Epidermal melanocyte (primary cell): ENCODE results near the gene C1QTNF6.

Source experiments
- DNase-seq: peaks from one replicate; pipeline ENCODE4 v3.0.0; 2011; ENCODE audit warnings: low spot score; ENCODE audit not compliant: insufficient read length

C1QTNF6 gene

DNA sequence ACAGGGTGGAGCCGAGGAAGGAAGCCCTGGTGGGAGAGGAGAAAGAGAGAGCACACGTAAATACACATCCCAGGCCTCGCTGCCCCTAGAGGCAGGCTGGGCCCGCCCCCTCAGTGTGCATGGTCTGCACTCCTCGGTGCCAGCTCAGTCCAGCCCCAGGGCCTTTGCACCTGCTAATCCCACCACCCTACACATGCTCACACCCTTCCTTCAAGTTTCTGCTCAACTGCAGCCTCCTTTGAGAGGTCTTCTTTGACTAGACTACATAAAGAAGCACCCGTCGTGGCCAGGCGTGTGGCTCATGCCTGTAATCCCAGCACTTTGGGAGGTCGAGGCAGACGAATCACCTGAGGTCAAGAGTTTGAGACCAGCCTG, 43.9 kb downstream of the C1QTNF6 start:
- no peak for DNase-seq

DNA sequence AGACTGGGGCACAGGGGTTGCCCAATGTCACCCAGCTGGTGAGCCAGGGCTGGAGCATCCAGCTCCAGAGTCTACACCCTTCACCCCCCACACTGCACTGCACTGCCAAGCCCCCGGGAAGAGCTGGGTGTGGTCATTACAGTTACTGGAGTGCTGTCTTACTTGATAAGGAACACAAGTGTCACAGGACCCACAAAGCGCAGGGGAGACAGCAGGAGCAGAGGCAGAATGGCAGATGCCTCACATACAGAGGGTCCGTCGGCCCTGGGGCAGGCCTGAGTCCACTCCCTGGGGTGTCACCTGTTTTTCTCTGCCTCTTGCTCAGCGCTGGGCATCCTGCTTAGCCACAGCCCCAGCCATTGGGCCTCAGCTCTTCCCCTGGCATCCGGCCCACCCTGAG, 46.1 kb downstream of the C1QTNF6 start:
- no peak for DNase-seq

DNA sequence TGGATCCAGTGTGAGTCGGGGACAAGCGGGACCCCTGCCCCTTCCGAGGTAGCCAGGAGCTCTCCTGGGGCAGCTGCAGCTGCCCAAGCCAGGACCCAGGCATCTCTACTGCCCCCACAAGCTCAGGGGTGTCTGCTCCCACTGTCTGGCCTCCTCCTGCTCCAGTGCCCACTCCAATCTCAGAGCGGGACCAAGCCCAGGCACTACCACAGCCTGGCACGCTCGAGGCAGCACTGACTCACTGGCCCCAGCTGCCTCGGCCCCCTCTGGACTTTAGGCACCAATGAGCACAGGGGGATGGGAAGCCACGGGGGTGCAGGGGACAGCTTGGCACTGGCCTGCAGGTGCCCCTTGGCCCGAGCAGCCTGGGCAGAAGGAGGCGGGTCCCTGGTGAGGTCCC, 46.6 kb downstream of the C1QTNF6 start:
- DNase-seq, result no peak

DNA sequence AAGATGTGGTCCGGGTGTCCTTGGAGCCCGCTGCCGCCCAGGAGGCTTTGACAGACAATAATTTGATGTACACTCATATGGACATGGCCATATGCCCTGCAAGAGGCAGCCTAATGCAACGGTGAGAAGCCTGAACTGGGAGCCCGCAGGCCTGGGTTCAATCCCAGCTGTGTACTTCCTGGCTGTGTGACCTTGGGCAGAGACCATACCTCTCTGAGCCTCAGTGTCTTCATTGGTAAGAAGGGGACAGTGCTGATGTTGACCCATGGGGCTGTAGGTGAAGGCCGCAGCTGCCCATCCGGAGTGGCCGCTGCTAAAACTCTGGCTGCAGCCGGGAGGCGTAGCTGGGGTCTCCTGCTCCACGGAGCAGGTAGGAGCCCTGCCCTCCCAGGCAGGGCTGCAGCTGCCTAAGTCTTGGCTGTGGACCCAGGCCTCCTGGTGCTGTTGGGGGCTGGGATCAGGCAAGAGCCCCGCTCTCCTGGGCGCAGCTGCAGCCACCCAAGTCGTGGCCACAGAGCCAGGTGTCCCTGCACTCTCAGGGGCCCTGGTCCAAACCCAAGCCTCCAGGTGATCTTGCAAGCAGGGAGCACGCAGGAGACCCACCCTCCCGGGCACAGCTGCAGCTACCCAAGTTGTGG, 47.2 kb downstream of the C1QTNF6 start:
- DNase-seq, result no peak

DNA sequence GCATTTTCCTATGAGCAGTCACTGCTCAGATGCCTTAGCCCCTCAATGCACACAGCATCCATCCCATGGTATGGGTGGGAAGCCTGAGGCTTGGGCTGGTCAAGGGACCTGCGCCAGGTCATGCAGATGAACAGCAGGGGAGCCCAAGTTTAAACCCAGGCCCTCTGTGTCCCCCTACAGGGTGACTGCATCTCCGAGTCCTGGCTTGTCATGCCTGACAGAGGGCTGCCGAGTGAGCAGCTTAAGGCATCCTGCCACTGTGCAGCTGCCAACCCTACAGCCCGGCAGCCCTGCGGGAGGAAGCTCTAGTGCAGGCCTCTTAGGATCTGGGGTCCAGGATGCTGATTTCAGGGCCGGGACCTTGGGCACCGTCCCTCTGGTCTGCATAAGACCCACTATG, 48.3 kb downstream of the C1QTNF6 start:
- DNase-seq, result no peak

DNA sequence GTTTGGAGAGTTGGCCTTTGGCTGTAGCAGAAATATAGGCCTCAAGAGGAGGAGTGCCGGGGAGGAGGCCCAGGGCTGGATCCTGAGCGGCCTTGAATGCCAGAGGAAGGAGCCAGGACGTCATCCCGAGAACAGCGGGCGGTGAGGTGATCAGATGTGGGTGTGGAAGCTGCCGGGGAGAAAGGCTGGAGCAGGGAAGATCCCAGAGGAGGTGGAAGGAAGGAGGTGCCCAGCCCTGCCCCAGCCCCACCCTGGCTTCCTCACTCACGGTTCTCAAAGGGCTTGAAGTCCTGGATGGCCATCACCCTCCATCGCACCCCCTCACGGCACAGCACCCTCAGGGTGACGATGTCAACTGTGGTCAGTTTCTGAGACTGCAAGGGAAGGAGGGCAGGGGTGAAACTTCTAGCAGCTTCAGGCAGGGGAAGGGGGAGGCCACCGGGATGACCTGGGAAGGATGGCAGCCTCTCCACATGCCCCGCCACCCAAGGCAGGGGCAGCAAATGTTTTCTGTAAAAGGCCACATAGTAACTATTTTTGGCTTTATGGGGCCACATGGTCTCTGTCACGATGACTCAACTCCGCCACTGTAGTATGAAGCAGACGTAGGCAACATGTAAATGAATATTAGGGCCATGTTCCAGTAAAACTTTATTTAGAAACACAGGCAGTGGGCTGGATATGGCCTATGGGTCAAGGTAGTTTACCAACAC, 49.0 kb downstream of the C1QTNF6 start:
- DNase-seq, result no peak

DNA sequence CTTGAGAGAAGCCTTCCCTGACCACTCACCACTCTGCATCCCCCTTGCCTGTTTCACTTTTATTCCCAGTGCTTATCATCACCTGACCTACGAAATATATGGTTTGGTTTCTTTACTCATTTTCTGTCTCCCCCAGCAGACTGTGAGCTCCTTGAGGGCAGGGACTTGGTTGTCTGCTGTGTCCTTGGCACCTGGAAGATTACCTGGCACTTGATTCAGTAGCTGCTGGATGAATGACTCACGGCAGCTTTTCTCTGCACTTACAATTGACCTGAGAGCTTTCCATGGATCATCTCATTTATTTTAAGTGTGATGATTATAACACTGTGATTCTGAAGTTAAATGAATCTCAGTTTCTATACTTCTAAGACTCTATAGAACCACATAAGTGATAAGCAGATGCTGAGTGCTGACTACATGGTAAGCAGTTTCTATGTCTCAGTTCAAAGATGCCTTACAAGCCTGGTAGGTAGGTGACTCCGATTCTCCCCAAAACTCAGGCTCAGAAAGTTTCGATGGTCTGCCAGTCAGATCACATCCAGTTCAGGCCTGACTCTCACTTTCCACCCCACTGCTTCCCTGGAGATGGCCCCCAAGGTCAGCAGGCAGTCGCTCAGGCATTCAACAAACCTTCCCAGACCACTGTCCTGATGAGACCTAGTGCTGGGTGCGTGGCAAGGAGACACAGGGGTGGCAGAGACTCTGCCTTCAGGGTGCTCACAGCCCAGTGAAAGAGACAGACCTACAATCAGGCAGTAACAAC, 50.0 kb downstream of the C1QTNF6 start:
- DNase-seq, result no peak

DNA sequence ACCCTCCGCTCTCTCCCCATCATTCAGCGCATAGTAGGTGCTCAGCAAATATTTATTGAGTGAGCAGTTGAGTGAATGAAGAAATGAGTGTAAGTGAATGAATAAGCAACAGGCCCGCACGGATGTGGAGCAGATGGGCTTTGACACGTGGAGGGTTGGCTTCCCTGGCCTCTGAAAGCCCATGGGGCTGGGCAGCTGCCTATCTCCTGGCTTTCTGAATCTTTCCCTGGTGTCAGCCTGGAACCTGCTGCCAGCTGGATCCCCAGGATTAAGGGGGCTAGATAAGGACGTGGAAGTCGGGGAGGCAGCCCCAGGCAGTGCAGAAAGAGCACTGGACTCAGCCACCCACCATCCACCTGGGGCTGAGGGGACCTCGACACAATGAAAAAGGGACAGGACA, 50.9 kb downstream of the C1QTNF6 start:
- DNase-seq, result no peak

DNA sequence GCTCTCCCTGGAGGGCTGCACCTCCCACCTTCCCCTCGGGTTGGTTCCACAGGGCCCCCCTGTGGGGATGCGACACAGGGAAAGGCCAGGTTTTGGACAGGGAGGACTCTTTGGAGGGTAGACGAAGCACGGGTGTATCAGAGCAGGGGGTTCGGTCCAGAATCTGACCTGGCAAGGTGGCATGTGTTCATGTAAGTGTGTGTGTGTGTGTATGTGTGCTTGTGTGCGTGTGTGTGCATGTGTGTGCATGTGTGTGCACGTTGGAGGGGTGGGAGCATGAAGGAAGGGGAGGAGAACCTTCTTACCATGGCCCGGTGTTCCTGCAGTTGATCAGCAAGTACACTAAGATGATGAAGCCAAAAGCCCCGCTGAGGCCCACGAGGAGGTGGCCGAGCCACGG, 53.0 kb downstream of the C1QTNF6 start:
- DNase-seq, result no peak

DNA sequence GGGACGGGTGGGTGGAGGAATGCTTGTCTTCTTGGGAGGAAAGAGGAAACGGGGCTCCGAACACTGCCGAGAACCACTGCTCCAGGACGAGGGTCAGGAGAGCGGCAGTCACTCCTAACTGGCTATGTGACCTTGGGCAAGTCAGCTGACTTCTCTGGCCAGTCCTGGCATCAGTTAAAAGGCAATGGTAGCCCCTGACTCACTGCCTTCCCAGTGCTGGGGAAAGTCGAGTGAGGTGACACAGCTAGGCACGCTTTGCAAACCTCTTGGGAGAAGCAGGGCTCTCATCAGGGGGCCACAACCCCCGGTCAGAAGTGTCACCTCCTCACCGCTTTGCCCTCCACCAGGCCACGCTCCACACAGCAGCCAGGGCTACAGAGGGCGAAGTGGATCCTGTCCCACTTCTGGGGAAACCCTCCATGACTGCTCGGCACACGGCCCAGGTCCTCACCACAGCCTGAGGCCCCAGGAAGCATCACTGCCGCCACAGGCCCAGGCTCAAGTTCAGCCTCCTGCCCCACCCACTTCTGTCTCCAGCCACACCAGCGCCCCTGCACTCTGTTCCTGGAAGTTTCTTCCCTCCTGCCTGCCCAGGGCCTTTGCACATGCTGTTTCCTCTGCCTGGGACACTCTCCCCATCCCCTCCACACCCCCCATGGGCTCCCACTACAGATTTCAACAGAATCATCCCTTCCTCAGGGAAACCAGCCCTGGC, 54.6 kb downstream of the C1QTNF6 start:
- no peak for DNase-seq

DNA sequence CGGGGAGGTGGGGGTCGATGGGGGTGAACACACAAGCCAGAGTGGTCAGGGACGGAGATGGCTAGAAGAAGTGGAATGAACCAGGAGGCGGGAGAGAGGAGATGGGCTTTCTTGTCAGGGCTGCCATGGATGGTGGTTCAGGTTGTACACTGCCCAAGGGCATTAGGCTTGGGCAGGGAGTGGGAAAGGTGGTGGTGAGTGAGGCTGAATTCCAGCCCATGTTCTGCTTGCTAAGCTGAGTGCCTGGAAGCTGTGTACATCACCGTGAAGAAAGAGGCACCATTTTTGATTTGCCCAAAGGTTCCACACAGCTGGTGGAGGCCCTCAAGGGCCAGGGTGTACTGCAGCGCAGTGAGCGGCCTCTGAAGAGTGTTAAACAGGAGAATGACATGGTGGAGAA, 55.3 kb downstream of the C1QTNF6 start:
- DNase-seq, result no peak
